ENCODE results near the gene MYT1. TPM values are rescaled to one million over a fixed set of nuclear protein-coding genes. Genes with fewer than 3 reads are reported as not detected.

Gene MYT1
- total and polyA plus RNA-seq, 2 of the 13 experiments (the other 11 are each of a cell fraction or from before 2014, with no cell fraction given): 0.58 to 2.5 TPM

DNA sequence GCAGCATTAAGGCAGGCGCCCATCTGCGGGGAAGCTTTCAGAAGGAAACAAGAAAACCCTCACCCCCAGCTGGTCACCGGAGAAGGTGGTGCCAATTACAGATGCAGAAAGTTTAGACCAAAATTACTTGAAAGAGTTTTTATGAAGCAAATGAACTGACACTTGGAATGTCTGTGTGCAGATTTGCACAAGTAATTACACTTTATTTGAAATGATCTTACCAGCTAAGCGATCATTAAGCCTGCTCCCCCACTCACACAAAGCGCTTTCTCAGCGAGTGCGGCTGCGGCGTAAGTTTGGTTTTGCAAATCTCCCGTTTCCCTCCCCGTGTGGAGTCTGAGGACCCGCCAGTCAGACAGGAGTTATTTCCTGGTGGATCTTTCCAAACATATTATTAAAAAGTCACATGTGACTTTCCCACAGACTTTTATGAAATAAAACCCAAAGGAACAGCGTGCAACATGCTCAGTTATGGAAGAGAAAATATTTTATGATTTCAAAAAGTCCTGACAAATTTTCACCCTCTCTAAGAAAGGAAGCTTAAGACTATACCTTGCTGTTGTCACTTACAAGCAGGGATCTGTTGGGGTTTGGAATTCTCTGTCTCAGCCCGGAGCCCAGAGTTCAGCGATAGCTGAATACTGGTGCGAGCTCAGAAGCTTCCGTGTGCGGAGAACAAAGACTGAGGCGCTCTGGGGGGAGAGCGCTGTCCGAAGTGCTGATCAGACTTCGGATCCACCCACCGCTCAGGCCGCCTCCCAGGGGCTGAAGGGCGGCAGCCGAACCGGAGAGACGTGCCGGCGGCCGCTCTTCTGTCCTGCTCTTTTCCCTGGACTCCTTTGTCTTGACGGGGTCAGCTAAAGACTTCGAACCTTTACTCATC lies 2.7 kb upstream of the MYT1 start (continued):
- TF ChIP-seq, protein P1, sequence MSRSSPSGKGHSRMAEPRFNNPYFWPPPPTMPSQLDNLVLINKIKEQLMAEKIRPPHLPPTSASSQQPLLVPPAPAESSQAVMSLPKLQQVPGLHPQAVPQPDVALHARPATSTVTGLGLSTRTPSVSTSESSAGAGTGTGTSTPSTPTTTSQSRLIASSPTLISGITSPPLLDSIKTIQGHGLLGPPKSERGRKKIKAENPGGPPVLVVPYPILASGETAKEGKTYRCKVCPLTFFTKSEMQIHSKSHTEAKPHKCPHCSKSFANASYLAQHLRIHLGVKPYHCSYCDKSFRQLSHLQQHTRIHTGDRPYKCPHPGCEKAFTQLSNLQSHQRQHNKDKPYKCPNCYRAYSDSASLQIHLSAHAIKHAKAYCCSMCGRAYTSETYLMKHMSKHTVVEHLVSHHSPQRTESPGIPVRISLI (CRISPR knock-in tag; IDR thresholded peaks at IDR 0.05; ENCODE audit: borderline replicate concordance): peak; percentile 18; the same call in 1 of the 2 replicates
- TF ChIP-seq, protein P2, sequence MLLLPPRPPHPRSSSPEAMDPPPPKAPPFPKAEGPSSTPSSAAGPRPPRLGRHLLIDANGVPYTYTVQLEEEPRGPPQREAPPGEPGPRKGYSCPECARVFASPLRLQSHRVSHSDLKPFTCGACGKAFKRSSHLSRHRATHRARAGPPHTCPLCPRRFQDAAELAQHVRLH (CRISPR knock-in tag; IDR thresholded peaks at IDR 0.05; ENCODE audit: borderline replicate concordance, low read depth): peak; percentile 99
- TF ChIP-seq, protein P3, sequence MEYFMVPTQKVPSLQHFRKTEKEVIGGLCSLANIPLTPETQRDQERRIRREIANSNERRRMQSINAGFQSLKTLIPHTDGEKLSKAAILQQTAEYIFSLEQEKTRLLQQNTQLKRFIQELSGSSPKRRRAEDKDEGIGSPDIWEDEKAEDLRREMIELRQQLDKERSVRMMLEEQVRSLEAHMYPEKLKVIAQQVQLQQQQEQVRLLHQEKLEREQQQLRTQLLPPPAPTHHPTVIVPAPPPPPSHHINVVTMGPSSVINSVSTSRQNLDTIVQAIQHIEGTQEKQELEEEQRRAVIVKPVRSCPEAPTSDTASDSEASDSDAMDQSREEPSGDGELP (IDR thresholded peaks at IDR 0.05; ENCODE audit: borderline replicate concordance, low read depth): peak; percentile 25; the same call in 1 of the 2 replicates
- TF ChIP-seq, protein P4, sequence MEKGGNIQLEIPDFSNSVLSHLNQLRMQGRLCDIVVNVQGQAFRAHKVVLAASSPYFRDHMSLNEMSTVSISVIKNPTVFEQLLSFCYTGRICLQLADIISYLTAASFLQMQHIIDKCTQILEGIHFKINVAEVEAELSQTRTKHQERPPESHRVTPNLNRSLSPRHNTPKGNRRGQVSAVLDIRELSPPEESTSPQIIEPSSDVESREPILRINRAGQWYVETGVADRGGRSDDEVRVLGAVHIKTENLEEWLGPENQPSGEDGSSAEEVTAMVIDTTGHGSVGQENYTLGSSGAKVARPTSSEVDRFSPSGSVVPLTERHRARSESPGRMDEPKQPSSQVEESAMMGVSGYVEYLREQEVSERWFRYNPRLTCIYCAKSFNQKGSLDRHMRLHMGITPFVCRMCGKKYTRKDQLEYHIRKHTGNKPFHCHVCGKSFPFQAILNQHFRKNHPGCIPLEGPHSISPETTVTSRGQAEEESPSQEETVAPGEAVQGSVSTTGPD (CRISPR knock-in tag; IDR thresholded peaks at IDR 0.05): no peak
- TF ChIP-seq CHCHD3 (CRISPR knock-in tag; IDR thresholded peaks at IDR 0.05): no peak
- peak; percentile 78 for TF ChIP-seq ZNF777 (CRISPR knock-in tag; IDR thresholded peaks at IDR 0.05)
- TF ChIP-seq ZNF232 (CRISPR knock-in tag; IDR thresholded peaks at IDR 0.05; ENCODE audit: borderline replicate concordance): peak; percentile 99
- TF ChIP-seq, protein P5, sequence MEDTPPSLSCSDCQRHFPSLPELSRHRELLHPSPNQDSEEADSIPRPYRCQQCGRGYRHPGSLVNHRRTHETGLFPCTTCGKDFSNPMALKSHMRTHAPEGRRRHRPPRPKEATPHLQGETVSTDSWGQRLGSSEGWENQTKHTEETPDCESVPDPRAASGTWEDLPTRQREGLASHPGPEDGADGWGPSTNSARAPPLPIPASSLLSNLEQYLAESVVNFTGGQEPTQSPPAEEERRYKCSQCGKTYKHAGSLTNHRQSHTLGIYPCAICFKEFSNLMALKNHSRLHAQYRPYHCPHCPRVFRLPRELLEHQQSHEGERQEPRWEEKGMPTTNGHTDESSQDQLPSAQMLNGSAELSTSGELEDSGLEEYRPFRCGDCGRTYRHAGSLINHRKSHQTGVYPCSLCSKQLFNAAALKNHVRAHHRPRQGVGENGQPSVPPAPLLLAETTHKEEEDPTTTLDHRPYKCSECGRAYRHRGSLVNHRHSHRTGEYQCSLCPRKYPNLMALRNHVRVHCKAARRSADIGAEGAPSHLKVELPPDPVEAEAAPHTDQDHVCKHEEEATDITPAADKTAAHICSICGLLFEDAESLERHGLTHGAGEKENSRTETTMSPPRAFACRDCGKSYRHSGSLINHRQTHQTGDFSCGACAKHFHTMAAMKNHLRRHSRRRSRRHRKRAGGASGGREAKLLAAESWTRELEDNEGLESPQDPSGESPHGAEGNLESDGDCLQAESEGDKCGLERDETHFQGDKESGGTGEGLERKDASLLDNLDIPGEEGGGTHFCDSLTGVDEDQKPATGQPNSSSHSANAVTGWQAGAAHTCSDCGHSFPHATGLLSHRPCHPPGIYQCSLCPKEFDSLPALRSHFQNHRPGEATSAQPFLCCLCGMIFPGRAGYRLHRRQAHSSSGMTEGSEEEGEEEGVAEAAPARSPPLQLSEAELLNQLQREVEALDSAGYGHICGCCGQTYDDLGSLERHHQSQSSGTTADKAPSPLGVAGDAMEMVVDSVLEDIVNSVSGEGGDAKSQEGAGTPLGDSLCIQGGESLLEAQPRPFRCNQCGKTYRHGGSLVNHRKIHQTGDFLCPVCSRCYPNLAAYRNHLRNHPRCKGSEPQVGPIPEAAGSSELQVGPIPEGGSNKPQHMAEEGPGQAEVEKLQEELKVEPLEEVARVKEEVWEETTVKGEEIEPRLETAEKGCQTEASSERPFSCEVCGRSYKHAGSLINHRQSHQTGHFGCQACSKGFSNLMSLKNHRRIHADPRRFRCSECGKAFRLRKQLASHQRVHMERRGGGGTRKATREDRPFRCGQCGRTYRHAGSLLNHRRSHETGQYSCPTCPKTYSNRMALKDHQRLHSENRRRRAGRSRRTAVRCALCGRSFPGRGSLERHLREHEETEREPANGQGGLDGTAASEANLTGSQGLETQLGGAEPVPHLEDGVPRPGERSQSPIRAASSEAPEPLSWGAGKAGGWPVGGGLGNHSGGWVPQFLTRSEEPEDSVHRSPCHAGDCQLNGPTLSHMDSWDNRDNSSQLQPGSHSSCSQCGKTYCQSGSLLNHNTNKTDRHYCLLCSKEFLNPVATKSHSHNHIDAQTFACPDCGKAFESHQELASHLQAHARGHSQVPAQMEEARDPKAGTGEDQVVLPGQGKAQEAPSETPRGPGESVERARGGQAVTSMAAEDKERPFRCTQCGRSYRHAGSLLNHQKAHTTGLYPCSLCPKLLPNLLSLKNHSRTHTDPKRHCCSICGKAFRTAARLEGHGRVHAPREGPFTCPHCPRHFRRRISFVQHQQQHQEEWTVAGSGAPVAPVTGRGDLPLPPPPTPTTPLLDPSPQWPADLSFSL (CRISPR knock-in tag; IDR thresholded peaks at IDR 0.05): no peak
- TF ChIP-seq, protein P6, sequence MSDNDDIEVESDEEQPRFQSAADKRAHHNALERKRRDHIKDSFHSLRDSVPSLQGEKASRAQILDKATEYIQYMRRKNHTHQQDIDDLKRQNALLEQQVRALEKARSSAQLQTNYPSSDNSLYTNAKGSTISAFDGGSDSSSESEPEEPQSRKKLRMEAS (IDR thresholded peaks at IDR 0.05): 0 out of 2 replicates have a peak, but pooled peaks have one; percentile 17
- TF ChIP-seq, protein P7, sequence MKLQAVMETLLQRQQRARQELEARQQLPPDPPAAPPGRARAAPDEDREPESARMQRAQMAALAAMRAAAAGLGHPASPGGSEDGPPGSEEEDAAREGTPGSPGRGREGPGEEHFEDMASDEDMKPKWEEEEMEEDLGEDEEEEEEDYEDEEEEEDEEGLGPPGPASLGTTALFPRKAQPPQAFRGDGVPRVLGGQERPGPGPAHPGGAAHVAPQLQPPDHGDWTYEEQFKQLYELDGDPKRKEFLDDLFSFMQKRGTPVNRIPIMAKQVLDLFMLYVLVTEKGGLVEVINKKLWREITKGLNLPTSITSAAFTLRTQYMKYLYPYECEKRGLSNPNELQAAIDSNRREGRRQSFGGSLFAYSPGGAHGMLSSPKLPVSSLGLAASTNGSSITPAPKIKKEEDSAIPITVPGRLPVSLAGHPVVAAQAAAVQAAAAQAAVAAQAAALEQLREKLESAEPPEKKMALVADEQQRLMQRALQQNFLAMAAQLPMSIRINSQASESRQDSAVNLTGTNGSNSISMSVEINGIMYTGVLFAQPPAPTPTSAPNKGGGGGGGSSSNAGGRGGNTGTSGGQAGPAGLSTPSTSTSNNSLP (IDR thresholded peaks at IDR 0.05; ENCODE audit: low read depth, low read length): no peak
- TF ChIP-seq SIX1 (CRISPR knock-in tag; IDR thresholded peaks at IDR 0.05; ENCODE audit: borderline replicate concordance): peak; percentile 76
- no peak for TF ChIP-seq SAFB2 (CRISPR knock-in tag; IDR thresholded peaks at IDR 0.05; ENCODE audit: borderline replicate concordance, low read depth)
- peak; percentile 82 for TF ChIP-seq ZNF768 (CRISPR knock-in tag; IDR thresholded peaks at IDR 0.05)
- no peak for TF ChIP-seq ATF1 (CRISPR knock-in tag; IDR thresholded peaks at IDR 0.05)
- TF ChIP-seq ERF (CRISPR knock-in tag; IDR thresholded peaks at IDR 0.05): peak; percentile 100

Data from HepG2 (cell line).